HEK293 (cell line): Measurements from ENCODE around the gene PPM1L.

Source experiments
- CTCF ChIA-PET: fragments of 350-600 bp; formaldehyde crosslinking; extraction: SDS; loops from one replicate; lab custom pipeline; 2021; ENCODE audit warnings: antibody characterized with exemption; lab: Yijun Ruan, JAX
- POLR2A ChIA-PET: fragments of 300-600 bp; formaldehyde crosslinking; extraction: SDS; loops from one replicate; lab custom pipeline; 2020; ENCODE audit warnings: antibody characterized with exemption, inconsistent platforms; lab: Yijun Ruan, JAX
- H3K27ac ChIP-seq: fragments of 200-500 bp; sonication (Bioruptor generic); 2 replicates; pipeline ENCODE4 v1.5.1; 2014; ENCODE audit warnings: low read depth, low read length, control low read depth, inconsistent platforms; ENCODE audit errors: extremely low read depth
- H3K36me3 ChIP-seq, 2 experiments: fragments of 200-500 bp in 1 of 2; sonication (Bioruptor generic) in 1 of 2; 1 replicate in 1 of 2; 2 replicates in 1 of 2; pipeline ENCODE4 v1.5.1; 2014 to 2017; ENCODE audit warnings: inconsistent platforms in 2 of 2, low read length in 2 of 2; ENCODE audit not compliant: control insufficient read depth in 2 of 2, insufficient read depth in 1 of 2
- H3K4me1 ChIP-seq: fragments of 200-500 bp; sonication (Bioruptor generic); 2 replicates; pipeline ENCODE4 v1.5.1; 2014; ENCODE audit warnings: mild to moderate bottlenecking, low read length, inconsistent platforms; ENCODE audit not compliant: control insufficient read depth, insufficient read depth
- H3K4me3 ChIP-seq: 2 replicates; pipeline ENCODE4 v1.5.1; 2011; ENCODE audit warnings: low read depth, mild to moderate bottlenecking, control low read depth, low read length, moderate library complexity
- H3K9me3 ChIP-seq: fragments of 200-500 bp; sonication (Bioruptor generic); 2 replicates; pipeline ENCODE4 v1.5.1; 2014; ENCODE audit warnings: low read depth, low read length, inconsistent platforms; ENCODE audit not compliant: control insufficient read depth, insufficient read depth
- HOXD13 ChIP-seq: sonication (generic); formaldehyde crosslinking; IDR thresholded peaks from 2 replicates; pipeline ENCODE4 v1.8.0; 2022; ENCODE audit warnings: missing genetic modification reagents, borderline replicate concordance
- KLF16 ChIP-seq: fragments of 450-650 bp; formaldehyde crosslinking; IDR thresholded peaks from 2 replicates; pipeline ENCODE4 v1.5.1; 2017; ENCODE audit warnings: missing biosample characterization, missing genetic modification characterization
- KLF7 ChIP-seq: fragments of 450-650 bp; formaldehyde crosslinking; IDR thresholded peaks from 2 replicates; pipeline ENCODE4 v1.5.1; 2016; ENCODE audit warnings: missing biosample characterization, missing genetic modification characterization, borderline replicate concordance
- MYNN ChIP-seq: fragments of 450-650 bp; formaldehyde crosslinking; IDR thresholded peaks from 2 replicates; pipeline ENCODE4 v1.5.1; 2016; ENCODE audit warnings: missing biosample characterization, missing genetic modification characterization, borderline replicate concordance
- PRDM1 ChIP-seq: fragments of 450-650 bp; formaldehyde crosslinking; IDR thresholded peaks from 2 replicates; pipeline ENCODE4; 2016; ENCODE audit warnings: missing biosample characterization, missing genetic modification characterization
- RBAK ChIP-seq: fragments of 450-650 bp; formaldehyde crosslinking; IDR thresholded peaks from 2 replicates; pipeline ENCODE4 v1.5.1; 2016; ENCODE audit warnings: missing biosample characterization, missing genetic modification characterization
- TRIM28 ChIP-seq: IDR thresholded peaks from 2 replicates; pipeline ENCODE4 v1.6.1; 2011; ENCODE audit warnings: low read length, control low read depth, borderline replicate concordance
- WT1 ChIP-seq: fragments of 450-650 bp; formaldehyde crosslinking; IDR thresholded peaks from 2 replicates; pipeline ENCODE4 v1.5.1; 2016; ENCODE audit warnings: missing biosample characterization, missing genetic modification characterization
- ZIC2 ChIP-seq: fragments of 450-650 bp; formaldehyde crosslinking; IDR thresholded peaks from 2 replicates; pipeline ENCODE4 v1.5.1; 2016; ENCODE audit warnings: missing biosample characterization, missing genetic modification characterization
- ZNF114 ChIP-seq: fragments of 450-650 bp; formaldehyde crosslinking; IDR thresholded peaks from 2 replicates; pipeline ENCODE4 v1.5.0; 2017; ENCODE audit warnings: missing biosample characterization, missing genetic modification characterization
- ZNF155 ChIP-seq: fragments of 450-650 bp; formaldehyde crosslinking; IDR thresholded peaks from 2 replicates; pipeline ENCODE4 v1.5.1; 2016; ENCODE audit warnings: missing biosample characterization, missing genetic modification characterization
- ZNF19 ChIP-seq: fragments of 450-650 bp; formaldehyde crosslinking; IDR thresholded peaks from 2 replicates; pipeline ENCODE4; 2016; ENCODE audit warnings: missing biosample characterization, missing genetic modification characterization, low read depth
- ZNF239 ChIP-seq: fragments of 450-650 bp; formaldehyde crosslinking; IDR thresholded peaks from 2 replicates; pipeline ENCODE4 v1.5.1; 2016; ENCODE audit warnings: missing biosample characterization, missing genetic modification characterization
- ZNF302 ChIP-seq: fragments of 450-650 bp; formaldehyde crosslinking; IDR thresholded peaks from 2 replicates; pipeline ENCODE4 v1.5.1; 2016; ENCODE audit warnings: missing biosample characterization, missing genetic modification characterization, low read depth
- ZNF350 ChIP-seq: fragments of 450-650 bp; formaldehyde crosslinking; IDR thresholded peaks from 2 replicates; pipeline ENCODE4 v1.5.0; 2017; ENCODE audit warnings: missing biosample characterization, mild to moderate bottlenecking, missing genetic modification characterization
- ZNF423 ChIP-seq: fragments of 450-650 bp; formaldehyde crosslinking; IDR thresholded peaks from 2 replicates; pipeline ENCODE4 v1.5.1; 2016; ENCODE audit warnings: missing biosample characterization, missing genetic modification characterization
- ZNF555 ChIP-seq: fragments of 450-650 bp; formaldehyde crosslinking; conservative IDR thresholded peaks from 2 replicates; pipeline ENCODE4 v1.5.1; 2017; ENCODE audit warnings: missing biosample characterization, mild to moderate bottlenecking, missing genetic modification characterization, inconsistent platforms
- ZNF658 ChIP-seq: fragments of 450-650 bp; formaldehyde crosslinking; IDR thresholded peaks from 2 replicates; pipeline ENCODE4; 2016; ENCODE audit warnings: missing biosample characterization, missing genetic modification characterization
- ZNF664 ChIP-seq: fragments of 450-650 bp; formaldehyde crosslinking; IDR thresholded peaks from 2 replicates; pipeline ENCODE4 v1.5.1; 2016; ENCODE audit warnings: missing biosample characterization, missing genetic modification characterization
- ZNF785 ChIP-seq: fragments of 450-650 bp; formaldehyde crosslinking; IDR thresholded peaks from 2 replicates; pipeline ENCODE4 v1.5.1; 2016; ENCODE audit warnings: missing biosample characterization, missing genetic modification characterization
- ZNF830 ChIP-seq: fragments of 450-650 bp; IDR thresholded peaks from 2 replicates; pipeline ENCODE4 v1.5.0; 2018; ENCODE audit warnings: missing biosample characterization, missing genetic modification characterization, low read depth, mild to moderate bottlenecking, moderate library complexity
- ZSCAN16 ChIP-seq: fragments of 450-650 bp; formaldehyde crosslinking; IDR thresholded peaks from 2 replicates; pipeline ENCODE4 v1.5.1; 2016; ENCODE audit warnings: missing biosample characterization, missing genetic modification characterization
- TF ChIP-seq, protein P1 (sequence below): fragments of 450-650 bp; formaldehyde crosslinking; IDR thresholded peaks from 2 replicates; pipeline ENCODE4 v1.5.1; 2016; ENCODE audit warnings: missing biosample characterization, missing genetic modification characterization
- TF ChIP-seq, protein P2 (sequence below): fragments of 450-650 bp; formaldehyde crosslinking; conservative IDR thresholded peaks from 2 replicates; pipeline ENCODE4 v1.5.1; 2016; ENCODE audit warnings: low read depth, missing biosample characterization, missing genetic modification characterization
- TF ChIP-seq, protein P3 (sequence below): fragments of 450-650 bp; formaldehyde crosslinking; IDR thresholded peaks from 2 replicates; pipeline ENCODE4 v1.5.1; 2016; ENCODE audit warnings: missing biosample characterization, missing genetic modification characterization
- TF ChIP-seq, protein P4 (sequence below): fragments of 450-650 bp; formaldehyde crosslinking; IDR thresholded peaks from 2 replicates; pipeline ENCODE4 v1.5.1; 2017; ENCODE audit warnings: missing biosample characterization, missing genetic modification characterization

The PPM1L gene

GRCh38 chr3:160893207-160893606, 137.2 kb downstream of the PPM1L start (continued):
- TF ChIP-seq, protein P1, sequence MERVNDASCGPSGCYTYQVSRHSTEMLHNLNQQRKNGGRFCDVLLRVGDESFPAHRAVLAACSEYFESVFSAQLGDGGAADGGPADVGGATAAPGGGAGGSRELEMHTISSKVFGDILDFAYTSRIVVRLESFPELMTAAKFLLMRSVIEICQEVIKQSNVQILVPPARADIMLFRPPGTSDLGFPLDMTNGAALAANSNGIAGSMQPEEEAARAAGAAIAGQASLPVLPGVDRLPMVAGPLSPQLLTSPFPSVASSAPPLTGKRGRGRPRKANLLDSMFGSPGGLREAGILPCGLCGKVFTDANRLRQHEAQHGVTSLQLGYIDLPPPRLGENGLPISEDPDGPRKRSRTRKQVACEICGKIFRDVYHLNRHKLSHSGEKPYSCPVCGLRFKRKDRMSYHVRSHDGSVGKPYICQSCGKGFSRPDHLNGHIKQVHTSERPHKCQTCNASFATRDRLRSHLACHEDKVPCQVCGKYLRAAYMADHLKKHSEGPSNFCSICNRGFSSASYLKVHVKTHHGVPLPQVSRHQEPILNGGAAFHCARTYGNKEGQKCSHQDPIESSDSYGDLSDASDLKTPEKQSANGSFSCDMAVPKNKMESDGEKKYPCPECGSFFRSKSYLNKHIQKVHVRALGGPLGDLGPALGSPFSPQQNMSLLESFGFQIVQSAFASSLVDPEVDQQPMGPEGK, result no peak
- TF ChIP-seq, protein P2, sequence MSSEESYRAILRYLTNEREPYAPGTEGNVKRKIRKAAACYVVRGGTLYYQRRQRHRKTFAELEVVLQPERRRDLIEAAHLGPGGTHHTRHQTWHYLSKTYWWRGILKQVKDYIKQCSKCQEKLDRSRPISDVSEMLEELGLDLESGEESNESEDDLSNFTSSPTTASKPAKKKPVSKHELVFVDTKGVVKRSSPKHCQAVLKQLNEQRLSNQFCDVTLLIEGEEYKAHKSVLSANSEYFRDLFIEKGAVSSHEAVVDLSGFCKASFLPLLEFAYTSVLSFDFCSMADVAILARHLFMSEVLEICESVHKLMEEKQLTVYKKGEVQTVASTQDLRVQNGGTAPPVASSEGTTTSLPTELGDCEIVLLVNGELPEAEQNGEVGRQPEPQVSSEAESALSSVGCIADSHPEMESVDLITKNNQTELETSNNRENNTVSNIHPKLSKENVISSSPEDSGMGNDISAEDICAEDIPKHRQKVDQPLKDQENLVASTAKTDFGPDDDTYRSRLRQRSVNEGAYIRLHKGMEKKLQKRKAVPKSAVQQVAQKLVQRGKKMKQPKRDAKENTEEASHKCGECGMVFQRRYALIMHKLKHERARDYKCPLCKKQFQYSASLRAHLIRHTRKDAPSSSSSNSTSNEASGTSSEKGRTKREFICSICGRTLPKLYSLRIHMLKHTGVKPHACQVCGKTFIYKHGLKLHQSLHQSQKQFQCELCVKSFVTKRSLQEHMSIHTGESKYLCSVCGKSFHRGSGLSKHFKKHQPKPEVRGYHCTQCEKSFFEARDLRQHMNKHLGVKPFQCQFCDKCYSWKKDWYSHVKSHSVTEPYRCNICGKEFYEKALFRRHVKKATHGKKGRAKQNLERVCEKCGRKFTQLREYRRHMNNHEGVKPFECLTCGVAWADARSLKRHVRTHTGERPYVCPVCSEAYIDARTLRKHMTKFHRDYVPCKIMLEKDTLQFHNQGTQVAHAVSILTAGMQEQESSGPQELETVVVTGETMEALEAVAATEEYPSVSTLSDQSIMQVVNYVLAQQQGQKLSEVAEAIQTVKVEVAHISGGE (tag by site-specific recombination), result no peak
- TF ChIP-seq, all 188 proteins: peak for 0

DNA sequence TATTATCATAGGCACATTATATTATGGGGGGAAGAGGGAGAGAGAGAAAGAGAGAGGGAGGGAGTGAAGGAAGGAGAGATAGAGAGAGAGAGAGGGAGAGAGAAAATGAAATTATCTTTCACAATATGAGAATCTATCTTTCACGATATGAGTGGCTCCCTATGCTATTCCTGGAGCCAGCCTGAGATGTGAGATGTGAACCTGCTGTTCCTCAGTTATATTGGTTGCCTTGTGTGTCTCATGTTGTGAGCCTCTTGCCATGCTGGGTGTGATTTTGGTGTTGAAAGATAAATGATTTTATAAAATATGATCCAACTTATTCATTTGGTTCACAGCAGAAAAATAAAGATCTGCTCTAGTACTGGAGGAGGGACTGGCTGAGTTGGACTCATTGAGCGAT, 148.7 kb downstream of the PPM1L start:
- no peak overlapping the region for H3K4me3 ChIP-seq
- H3K36me3 ChIP-seq, result no peaks in the 10 kb centered on the region
- H3K27ac ChIP-seq, result no peak overlapping the region
- H3K4me1 ChIP-seq, result no peaks in the 10 kb centered on the region
- TF ChIP-seq ZNF658, result no peak
- TF ChIP-seq KLF7 (tag by site-specific recombination), result no peak
- no peak for TF ChIP-seq ZNF785 (tag by site-specific recombination)
- no peak for TF ChIP-seq HOXD13
- TF ChIP-seq ZNF114 (tag by site-specific recombination), result no peak
- no peak for TF ChIP-seq ZNF350 (tag by site-specific recombination)
- CTCF ChIA-PET, result interaction anchor here (1.1 to 1.2 kb wide), 2 partner anchors 10 to 16 kb away, joined by 3 read pairs; no protein-coding TSS in a partner anchor
- POLR2A ChIA-PET, result interaction anchor here (0.7 kb wide), 1 partner anchor 336 kb away, joined by 6 read pairs; no protein-coding TSS in a partner anchor
- H3K9me3 ChIP-seq, result no peaks in the 10 kb centered on the region

DNA sequence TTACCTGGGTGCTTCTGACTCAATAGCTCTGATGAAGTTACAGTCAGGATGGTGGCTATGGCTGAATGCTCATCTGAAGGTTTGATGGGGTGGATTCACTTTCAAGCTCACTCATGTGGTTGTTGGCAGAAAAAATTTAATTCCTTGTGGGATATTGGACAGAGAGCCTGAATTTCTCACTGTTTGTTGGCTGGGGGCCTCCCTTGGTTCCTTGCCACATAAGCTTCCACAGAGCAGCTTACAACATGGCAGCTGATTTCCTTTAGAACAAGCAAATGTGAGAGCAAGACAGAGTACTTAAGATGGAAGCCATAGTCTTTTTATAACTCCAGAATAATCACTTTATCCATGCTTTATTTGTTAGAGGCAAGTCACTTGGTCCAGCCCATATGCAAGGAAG, 150.6 kb downstream of the PPM1L start:
- TF ChIP-seq TRIM28, result no peak
- TF ChIP-seq KLF16 (tag by site-specific recombination), result no peak
- TF ChIP-seq MYNN (tag by site-specific recombination), result no peak
- TF ChIP-seq, protein P3, sequence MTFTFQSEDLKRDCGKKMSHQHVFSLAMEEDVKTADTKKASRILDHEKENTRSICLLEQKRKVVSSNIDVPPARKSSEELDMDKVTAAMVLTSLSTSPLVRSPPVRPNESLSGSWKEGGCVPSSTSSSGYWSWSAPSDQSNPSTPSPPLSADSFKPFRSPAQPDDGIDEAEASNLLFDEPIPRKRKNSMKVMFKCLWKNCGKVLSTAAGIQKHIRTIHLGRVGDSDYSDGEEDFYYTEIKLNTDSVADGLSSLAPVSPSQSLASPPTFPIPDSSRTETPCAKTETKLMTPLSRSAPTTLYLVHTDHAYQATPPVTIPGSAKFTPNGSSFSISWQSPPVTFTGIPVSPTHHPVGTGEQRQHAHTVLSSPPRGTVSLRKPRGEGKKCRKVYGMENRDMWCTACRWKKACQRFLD (tag by site-specific recombination), result no peak
- TF ChIP-seq, protein P1, result no peak
- no peak for TF ChIP-seq ZNF555 (tag by site-specific recombination)
- no peak for TF ChIP-seq WT1 (tag by site-specific recombination)
- no peak for TF ChIP-seq ZNF830
- no peak for TF ChIP-seq RBAK (tag by site-specific recombination)
- no peak for TF ChIP-seq ZNF664 (tag by site-specific recombination)
- TF ChIP-seq ZNF19, result no peak
- TF ChIP-seq ZNF155 (tag by site-specific recombination), result no peak
- TF ChIP-seq ZNF239, result no peak
- TF ChIP-seq ZNF302 (tag by site-specific recombination), result no peak
- no peak for TF ChIP-seq ZNF423
- TF ChIP-seq ZSCAN16 (tag by site-specific recombination), result no peak
- TF ChIP-seq, protein P4, sequence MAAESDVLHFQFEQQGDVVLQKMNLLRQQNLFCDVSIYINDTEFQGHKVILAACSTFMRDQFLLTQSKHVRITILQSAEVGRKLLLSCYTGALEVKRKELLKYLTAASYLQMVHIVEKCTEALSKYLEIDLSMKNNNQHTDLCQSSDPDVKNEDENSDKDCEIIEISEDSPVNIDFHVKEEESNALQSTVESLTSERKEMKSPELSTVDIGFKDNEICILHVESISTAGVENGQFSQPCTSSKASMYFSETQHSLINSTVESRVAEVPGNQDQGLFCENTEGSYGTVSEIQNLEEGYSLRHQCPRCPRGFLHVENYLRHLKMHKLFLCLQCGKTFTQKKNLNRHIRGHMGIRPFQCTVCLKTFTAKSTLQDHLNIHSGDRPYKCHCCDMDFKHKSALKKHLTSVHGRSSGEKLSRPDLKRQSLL (tag by site-specific recombination), result no peak
- TF ChIP-seq PRDM1, result no peak
- TF ChIP-seq ZIC2, result no peak
- no peak overlapping the region for H3K4me3 ChIP-seq
- CTCF ChIA-PET, result no interaction called here
- no peaks in the 10 kb centered on the region for H3K36me3 ChIP-seq
- H3K9me3 ChIP-seq, result no peaks in the 10 kb centered on the region
- no peak overlapping the region for H3K27ac ChIP-seq
- no peaks in the 10 kb centered on the region for H3K4me1 ChIP-seq
- POLR2A ChIA-PET, result no interaction called here
